GM18507 (cell line): Measurements from ENCODE around the gene PGGT1B.

Experiments used
- DNase-seq: peaks from one replicate; pipeline ENCODE4 v3.0.0; 2011; ENCODE audit warnings: low read depth; ENCODE audit not compliant: insufficient read length; ENCODE audit errors: extremely low spot score
- FAIRE-seq: peaks from 2 replicates; lab custom pipeline; 2011; peaks lifted over from hg19 to GRCh38; lab: Jason Lieb, UNC

The PGGT1B gene

DNA sequence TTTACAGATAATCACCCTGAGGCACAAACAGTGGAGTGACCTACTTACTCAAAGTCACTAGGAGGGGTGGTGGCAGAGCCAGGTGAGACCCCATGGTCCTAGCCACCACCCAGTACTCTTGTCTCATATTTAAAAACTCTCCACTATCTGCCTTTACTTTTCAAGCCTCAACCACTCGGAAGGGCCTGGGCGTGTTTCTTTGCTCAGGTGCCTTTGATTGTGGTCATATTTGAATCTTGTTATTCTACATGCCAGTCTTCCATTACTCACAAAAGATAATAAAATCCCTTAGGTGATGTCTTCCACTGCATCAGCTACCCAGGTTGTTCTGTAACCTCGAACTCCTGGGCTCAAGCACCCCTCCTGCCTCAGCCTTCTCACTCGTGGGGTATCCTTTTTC, 72.3 kb downstream of the PGGT1B start:
- FAIRE-seq (no peak), DNase-seq (no peak)

DNA sequence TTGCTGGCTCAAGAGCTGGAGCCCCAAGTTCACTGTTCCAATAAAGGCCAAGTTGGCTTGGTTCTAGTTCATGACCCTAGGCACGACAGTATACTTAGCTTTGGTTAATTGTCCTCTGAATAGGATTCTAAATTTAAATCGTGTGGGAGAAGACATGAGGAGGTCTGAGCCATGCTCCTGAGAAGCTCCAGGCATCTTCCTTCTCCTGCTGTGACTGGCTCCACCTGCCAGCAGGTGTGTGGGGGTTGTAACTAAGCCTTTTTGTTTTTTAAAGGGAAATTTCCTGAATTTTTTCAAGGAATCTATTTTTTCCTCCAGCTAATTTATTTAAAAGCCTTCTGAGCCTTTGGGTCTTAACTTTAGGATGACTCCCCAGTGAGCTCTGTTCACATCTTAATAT, 72.8 kb downstream of the PGGT1B start:
- no peak for FAIRE-seq

DNA sequence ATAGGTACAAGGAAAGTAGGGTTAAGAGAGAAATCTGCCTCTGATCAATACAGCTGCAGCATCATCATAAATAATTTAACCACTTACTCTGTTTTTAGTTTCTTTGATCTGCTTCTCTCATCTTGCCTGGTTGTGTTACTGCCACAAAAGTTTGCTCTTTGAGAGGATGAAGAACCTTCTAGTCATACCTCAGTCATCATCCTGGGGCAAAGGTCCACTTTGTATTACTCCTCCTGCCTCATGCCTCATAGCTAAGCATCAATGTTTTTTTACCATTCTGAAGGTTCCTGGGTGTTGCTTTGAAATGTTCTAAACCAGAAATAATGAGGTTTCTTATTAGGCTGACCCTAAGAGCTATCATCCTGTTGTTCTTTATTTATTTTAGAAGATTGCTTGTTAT, 75.9 kb downstream of the PGGT1B start:
- FAIRE-seq, result no peak

More for the DNA sequence above, 72.8 kb downstream of the PGGT1B start:
- DNase-seq, result no peak

DNA sequence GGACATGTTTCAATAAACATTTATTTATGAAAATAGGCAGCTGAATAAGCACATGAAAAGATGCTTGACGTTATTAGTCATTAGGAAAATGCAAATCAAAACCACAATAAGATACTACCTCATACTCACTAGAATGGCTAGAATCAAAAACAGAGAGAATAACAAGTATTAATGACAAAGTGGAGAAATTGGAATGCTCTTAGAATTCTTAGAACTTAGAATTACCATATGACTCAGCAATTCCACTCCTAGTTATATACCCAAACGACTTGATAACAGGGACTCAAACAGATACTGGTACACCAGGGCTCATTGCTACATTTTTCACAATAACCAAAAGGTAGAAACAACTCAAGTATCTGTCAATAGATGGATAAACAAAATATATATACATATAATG, 77.9 kb downstream of the PGGT1B start:
- DNase-seq, result no peak

More for the DNA sequence above, 75.9 kb downstream of the PGGT1B start:
- no peak for DNase-seq

DNA sequence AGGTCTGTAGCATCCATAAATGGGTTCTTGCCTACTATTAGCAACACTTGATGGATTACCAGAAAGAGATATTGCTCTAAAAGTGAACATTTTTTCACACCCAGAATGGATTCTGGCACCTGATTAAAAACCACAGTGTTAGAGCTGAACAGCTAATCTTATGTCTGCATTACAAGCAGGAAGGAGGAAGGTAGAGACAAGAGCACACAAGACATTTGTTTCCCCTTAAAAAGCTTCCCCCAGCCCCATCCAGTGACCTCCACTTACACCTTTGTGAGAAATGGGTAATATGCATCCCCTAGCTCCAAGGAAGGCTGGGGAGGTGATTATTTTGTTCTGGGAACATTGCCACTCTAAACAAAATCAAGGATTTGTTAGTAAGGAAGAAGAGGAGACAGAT, 80.9 kb downstream of the PGGT1B start:
- DNase-seq (no peak), FAIRE-seq (no peak)

More for the DNA sequence above, 77.9 kb downstream of the PGGT1B start:
- no peak for FAIRE-seq

DNA sequence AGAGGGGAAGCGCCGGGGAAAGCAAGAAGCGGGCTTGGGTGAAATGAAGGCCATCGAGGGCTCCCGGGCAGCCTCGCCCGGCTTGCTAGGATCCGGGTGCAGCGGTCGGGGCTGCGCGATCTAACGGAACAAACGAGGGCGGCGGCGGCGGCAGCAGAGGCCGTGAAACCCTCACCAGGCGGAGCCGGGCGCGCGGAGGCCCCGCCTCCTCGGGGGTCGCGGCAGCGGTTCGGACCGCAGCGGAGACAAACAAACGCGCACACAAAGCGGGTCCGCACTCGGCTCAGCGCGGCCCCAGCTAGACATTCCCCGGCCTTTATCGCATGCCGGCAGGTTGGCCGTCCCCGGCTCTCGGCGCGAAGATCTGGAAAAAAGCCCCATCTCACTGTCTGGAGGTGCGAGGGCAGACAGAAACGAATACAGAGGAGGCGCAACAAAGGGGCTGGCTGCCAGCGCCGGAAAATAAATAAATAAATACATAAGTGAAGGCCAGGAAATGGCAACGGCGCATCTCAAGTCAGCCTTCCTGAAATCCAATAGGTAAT, 82.4 kb downstream of the PGGT1B start:
- DNase-seq (no peak), FAIRE-seq (no peak)

DNA sequence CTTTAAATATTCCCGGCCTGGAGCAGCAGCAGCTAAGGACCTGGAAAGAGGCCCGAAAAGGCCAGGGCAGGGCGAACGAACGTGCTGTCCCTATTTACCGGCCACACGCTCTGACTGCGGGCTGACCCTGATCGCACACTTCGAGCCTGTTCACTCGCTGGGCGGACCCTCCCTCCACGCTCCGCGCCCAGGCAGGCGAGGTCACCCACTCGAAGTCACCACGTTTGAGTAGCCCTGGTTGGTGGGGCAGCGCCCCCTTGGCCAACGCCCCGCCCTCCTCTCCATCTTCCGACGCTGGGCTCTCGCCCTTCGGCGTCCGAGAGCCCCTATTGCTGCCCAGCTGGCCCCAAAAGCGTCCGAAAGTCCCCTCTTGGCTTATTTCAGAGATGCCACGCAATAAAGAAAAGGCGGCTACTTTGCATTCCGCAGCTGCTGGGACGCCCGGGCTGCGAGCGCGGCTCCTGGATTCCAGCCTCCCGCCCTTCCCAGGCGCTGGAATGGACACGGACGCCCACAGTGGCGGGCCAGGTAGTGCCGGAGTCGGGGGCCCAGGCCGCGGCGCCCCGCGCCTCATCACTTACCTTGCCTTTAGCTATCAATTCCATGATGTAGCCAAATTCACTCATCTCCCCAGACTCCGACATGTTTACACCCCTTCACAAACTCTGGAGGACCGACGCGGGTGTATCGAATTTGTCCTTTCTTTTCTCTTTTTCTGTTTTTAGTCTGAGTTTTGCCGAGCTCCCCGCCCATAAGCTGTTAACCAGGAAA, 83.1 kb downstream of the PGGT1B start:
- FAIRE-seq (no peak), DNase-seq (no peak)

DNA sequence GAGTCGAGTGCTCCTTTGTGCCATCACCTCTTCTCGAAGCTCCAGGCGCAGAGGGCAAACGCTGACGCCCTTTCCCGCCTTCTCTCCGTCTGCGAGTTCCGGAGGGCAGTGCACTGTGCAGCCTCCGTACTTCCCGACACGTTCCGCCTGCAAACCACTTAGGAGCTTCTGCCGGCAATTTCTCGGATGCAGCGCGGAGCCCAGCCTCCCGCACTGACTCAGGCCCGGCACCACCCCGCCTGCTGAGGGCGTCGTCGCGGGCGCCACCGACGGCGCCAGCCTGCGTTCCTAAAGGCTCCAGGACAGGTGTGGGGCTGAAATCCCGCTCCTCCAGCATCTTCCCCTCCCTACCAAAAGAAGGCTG, 83.7 kb downstream of the PGGT1B start:
- FAIRE-seq, result no peak
- no peak for DNase-seq

DNA sequence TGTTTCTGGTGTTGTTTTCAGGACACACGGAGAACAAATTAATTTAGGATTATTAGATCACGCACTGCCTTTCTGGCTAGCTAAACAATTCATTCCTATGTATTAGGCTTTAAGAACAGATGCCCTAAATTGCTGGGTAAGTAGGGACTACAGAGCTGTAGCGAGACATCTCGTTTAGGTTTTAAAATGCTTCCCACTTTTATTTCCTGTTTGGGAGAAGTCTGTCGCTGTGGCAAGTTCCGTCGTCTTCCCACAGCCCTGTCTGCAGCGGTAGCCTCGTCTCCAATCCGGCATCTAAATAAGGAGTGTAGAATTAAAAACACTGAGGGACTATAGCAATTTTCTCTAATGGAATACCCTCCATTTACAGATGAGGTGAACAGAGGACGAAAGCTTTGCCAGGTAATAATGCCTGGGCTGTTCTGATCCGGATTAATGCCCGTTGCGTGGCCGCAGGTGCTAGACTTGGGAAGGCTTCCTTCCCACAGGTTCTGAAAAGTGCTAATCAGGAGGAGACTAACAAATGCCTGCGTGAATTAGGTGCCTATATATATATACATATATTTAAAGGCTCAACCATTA, 91.7 kb downstream of the PGGT1B start:
- DNase-seq, result no peak
- no peak for FAIRE-seq

DNA sequence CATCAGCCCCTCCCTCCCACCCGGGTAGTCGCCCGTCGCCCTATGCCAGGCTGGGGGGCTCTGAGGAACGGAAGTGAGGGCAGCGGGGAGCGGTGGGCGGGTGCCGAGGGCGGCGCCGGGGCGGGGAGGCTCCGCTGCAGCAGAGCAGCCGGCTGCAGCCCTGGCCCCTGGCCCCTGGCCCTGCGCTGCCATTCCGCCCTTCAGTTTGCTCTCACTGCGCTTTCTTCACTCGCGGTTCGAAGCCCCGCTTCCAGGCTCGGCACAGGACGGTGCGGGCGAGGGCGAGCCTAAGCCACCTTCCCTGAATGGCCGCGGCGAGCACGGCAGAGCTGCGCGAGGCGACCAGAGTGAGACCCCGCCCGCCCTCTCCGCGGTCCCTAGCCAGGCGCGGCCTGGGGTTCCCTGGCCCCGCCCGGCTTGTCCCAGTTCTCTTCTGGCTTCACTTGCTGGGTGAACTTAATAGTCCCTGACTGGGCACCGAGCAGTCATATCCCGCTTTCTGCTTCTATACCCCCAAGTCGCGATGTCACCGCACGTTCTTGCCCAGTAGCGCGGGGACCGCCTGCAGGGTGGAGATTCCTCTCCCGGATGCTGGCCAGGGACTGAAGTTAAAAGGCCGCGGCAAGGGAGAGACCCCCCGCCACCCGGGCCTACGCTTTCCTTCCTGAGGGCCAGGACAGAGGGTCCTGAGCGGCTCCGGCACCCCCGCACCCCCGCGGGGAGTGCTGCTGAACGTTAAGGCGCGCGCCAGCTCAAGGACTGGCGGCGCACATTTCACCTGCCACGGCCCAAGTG, 92.3 kb downstream of the PGGT1B start:
- FAIRE-seq (no peak), DNase-seq (no peak)

DNA sequence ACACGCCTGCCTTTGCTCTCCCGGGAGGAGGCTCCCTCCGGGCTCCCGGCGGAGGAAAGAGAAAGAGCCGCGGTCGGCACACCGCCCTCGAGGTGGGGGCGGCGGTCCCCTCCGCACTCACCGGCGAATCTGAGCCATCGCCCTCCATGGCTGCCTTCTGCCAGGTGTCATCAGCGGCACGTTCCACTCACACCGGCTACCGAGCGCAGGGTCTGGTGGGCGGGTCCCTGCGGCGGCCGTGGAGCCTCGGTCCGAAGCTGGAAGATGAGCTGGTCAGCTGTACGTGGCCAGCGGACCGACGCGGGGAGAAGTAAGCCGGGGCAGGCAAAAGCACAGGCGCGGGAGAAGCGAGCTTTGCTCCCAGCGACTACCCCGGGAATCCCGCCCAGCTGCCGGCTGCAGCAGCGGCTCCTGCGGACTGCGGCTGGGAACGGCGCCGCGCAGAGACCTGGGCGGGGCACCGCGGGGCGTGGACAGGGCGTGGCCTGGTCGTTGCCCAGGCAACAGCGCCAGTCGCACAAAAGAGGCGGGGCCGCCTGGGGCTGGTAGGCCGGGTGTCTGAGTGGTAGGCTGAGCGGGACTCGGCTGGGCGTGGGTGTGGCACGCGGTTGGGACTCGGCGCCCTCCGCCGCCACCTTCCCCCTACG, 93.1 kb downstream of the PGGT1B start, which contains the start of gene TRIM36:
Gene TRIM36, minus strand, starts transcription at position 422 of the 647 bp plus-strand sequence. Its CDS starts 274 bp downstream, at position 148.
- peak; percentile 70 for DNase-seq
- FAIRE-seq, result peak; percentile 91

DNA sequence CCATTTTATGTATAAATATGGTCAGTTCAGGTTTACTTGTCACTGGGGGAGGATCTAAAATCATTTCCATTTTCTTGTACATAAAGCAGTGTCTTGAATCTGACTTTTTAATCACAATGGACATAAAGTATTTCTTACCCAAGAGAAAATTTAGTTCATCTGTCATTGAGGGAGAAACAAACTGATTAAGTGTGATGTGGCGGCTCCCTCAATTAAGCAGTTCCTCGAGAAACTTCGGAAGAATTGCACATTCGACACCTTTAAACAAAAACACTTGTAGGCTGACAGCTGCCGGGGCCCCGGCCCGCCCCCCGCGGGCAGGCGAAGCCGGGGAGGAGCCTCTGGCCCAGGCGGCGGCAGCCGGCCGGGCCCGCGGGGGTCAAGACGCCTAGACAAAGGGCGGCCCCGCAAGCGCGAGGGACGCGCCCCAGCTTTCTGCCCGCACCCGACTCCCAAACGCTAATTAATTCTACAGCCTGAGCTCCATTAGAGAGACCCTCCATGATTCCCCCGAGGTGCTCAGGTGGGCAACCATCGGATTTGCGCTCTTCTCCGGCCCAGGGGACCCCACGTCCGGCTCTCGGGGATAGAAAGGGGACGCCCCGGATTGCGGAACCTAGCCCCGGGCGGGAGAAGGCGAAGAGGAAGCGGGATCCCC, 93.7 kb downstream of the PGGT1B start:
- FAIRE-seq, result no peak

DNA sequence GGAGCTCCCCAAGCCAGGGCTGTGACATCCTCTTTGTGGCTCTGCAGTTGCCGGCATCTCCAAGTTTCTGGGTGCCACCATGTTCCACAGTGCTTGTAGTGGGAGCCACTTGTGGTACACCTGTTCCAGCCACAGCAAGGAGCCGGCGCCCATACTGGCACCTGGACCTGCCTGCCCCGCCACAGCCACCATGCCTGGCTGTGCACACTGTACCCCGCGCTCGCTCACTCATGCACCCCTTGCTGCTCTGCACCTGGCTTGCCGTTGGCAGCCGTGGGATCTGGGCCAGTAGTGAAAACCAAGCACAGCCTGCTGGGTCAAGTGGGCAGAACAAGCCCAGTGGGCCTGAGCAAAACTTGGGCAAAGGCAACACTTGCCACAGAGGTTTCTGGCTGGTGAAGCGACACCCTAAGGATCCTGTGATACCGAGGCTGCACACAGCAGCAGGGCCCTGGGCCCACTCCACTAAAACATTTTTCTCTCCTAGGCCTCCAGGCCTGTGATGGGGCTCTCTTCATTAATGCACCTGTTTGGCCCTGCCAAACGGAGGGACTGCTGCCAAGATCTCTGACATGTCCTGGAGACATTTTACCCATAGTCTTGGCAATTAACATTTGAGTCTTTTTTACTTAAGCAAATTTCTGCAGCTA, 95.8 kb downstream of the PGGT1B start:
- DNase-seq (no peak), FAIRE-seq (no peak)

More for the DNA sequence above, 93.7 kb downstream of the PGGT1B start:
- DNase-seq, result no peak

DNA sequence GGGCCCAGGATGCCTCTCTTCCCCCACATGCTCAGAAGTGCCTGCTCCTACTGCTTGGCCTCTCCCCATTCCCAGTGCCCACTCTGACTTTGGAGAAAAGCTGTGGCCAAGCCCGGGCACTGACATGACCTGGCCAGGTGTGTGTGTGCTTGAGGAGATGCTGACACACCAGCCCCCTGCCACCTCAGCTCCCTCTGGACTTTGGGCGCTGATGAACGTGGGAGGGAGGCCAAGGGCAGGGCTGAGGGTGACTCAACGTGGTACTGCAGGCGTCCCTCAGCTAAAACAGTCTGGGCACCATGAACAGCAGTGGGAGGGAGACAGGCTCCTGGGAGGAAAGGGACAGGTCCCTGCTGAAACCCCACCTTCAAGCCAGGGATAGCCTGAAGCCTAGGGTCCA, 96.9 kb downstream of the PGGT1B start:
- no peak for FAIRE-seq
- no peak for DNase-seq

DNA sequence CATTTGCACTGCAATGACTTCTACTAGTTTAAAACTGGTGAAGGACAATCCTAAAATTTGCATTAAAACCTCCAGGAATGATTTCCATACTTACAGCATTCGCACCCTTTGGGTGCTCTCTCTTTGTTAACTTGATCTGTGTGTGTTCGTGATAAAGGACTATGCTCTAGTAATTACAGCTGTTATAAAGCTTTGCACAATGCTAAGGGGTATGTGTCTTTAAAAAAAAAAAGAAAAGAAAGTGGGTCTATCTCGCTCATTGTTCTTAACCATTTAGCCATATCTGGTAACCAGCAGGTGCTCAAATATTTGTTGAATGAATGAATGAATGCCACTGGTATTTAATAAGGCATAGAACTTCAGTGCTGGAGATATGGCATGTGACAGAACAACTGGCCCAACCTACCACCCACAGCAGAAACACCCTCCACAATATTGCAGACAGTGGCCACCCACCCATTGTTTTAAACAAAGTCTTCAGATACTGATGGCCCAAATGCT, 101.7 kb downstream of the PGGT1B start:
- DNase-seq (no peak), FAIRE-seq (no peak)
